ENCODE results near the gene OR8B12. TPM values are rescaled to one million over a fixed set of nuclear protein-coding genes. Genes with fewer than 3 reads are reported as not detected.

The OR8B12 gene
- not detected in 2 replicates for total RNA-seq

GRCh38 chr11:124543554-124543953, at the start of gene OR8B12:
TSS of gene OR8B12 (minus strand) at chr11:124543654. CDS start at chr11:124543654, 0 bp downstream.

DNA sequence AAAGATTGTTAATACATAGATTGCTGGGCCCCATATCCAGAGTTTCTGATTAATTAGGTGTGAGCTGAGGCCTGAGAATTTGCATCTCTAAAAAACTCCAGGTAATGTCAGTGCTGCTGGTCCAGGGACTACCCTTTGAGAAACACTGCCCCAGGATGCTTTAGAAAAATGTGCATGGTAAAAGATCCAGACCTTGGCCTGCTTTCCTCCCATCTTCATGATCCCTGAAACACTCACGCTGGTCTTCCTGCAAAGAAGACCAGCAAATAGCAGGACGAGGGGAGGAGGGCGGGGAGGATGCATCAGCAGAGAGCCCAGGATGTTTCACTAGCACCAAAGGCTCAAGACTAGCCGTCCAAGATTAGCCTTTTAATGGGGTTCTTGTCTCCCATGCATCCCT, 26.2 kb upstream of the OR8B12 start, which contains the start of gene OR8A1:
OR8A1 (plus strand) TSS at position 301 of the 400 bp plus-strand sequence. CDS start 123 bp downstream, outside the sequence.

Other genes with a start within 250 kb of the OR8B12 start
- not detected in 2 replicates for gene OR8D1, start 229.7 kb downstream of the OR8B12 start, total RNA-seq
- gene OR8D2, start 223.5 kb downstream of the OR8B12 start, total RNA-seq = not detected in 2 replicates
- not detected in 2 replicates for gene OR8B2, start 159.2 kb downstream of the OR8B12 start, total RNA-seq
- gene OR8B3, start 144.6 kb downstream of the OR8B12 start, total RNA-seq = not detected in 2 replicates
- gene OR8B4, start 118.8 kb downstream of the OR8B12 start, total RNA-seq = not detected in 2 replicates
- not detected in 2 replicates for gene OR8B8, start 98.0 kb downstream of the OR8B12 start, total RNA-seq
- not detected in 2 replicates for gene OR8A1, start 26.3 kb upstream of the OR8B12 start, total RNA-seq
- gene PANX3, start 67.8 kb upstream of the OR8B12 start, total RNA-seq = not detected in 2 replicates
- 16.8 and 23.3 TPM in 2 replicates for gene TBRG1, start 79.2 kb upstream of the OR8B12 start, total RNA-seq
- 20.9 and 25.6 TPM in 2 replicates for gene SIAE, start 130.1 kb upstream of the OR8B12 start, total RNA-seq
- 1.4 and 9.1 TPM in 2 replicates for gene SPA17, start 130.2 kb upstream of the OR8B12 start, total RNA-seq
- gene NRGN, start 196.3 kb upstream of the OR8B12 start, total RNA-seq = 6.6 TPM in 1 of 2 replicates, not detected in the other
- gene VSIG2, start 208.6 kb upstream of the OR8B12 start, total RNA-seq = not detected in 2 replicates
- gene ESAM, start 218.6 kb upstream of the OR8B12 start, total RNA-seq = 0.35 and 6.4 TPM in 2 replicates